ENCODE data around the gene THAP4.
A peak's percentile ranks its signal among the peaks of the same experiment; 100 is the strongest.

THAP4 gene

DNA sequence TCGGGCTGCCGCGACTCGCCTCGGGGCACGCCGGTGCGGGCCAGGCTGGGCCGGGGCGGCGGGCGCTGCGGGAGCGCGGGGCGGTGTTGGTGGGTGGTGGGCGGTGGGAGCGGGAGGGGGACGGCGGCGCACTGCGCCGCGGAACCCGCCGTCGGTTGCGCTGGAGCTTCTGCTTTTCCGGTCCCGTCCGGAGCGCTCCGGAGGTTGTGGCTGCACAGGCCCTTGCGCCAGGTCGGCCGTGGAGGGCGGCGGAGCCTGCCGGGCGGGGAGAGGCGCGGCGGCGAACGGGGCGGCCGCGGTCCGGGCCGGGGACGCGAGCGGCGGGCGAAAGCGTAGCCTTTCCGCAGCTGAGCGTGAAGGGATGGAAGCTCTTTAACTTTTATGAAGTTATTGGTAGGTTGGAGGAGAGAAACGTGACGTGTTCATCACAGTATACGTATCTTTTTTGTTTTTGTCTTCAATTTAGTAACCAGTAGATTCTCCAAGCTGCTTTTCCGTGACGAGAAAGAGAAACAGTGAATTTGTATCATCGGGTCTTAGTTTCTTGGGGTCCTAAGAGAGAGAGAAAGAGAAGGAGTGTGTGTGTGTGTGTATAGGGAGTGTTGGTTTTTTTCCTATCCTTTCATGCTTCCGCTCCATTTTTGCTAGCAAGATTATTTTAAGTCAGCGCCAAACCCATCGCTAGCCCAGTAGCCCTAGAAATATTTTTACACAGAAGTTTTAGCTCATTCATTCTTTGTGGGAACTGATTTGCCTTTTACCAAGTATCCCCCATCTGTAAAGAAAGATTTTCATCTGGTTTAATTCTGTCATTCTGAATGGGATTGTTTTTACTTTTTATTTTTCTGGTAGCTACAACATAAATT, 1.1 kb upstream of the THAP4 start:
- DNase-seq = no peak

DNA sequence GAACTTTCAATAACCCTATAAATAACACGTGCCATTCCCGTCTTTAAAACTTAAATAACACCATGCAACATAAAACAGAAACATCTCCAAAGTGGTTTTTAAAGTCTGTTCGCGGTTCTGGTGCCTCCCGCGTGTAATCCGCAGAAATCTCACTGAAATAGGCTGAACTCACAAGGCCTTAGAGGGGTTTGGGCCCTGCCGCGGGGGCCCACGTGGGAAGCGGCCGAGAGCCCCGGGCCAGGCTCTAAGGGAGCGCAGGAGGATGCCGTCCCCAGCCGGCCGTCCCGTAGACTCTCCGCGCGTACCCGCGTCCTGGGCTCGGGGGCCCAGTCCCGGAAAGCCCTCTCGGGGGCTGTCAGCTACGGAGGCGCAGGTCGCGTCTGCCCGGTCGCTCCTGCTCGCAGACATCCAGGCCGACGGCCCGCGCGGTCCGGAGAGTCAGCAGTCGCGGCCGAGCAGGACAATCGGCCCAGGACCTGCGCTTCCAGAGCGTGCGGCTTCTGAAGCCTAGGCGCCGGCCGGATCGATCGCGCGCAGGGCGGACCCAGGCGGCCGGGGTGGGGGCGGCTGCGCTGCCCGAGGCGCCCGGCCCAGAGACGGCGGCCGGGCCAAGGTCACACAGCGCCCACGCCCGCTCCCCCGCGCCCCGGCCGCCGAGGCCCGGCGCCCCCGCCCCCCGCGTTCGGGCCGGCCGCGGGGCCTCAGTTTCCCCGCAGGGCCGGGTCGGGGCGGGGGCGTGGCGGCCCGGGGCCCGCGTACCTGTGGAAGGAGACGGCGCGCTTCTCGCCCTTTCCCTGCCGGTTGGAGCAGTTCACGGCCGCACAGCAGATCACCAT, 558 bp downstream of the THAP4 start:
- DNase-seq = no peak

DNA sequence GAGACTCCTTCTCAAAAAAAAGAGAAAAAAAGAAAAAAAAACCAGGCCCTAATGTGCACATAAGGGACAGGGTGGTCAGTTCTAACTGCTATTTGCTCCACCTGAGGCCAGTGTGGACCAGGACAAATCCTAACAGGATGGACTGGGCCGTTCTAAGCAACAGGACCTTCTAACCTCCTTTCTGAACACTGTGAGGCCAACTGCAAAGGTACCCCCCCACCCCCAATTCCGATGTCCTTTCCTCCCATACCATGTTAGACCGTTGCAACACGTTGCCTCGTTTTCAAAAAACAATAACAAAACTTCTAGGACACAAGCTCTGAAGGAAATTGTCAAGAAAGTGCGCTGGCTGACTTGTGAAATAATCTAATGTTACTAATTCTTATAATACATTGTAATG, 1.2 kb downstream of the THAP4 start:
- no peak for DNase-seq

DNA sequence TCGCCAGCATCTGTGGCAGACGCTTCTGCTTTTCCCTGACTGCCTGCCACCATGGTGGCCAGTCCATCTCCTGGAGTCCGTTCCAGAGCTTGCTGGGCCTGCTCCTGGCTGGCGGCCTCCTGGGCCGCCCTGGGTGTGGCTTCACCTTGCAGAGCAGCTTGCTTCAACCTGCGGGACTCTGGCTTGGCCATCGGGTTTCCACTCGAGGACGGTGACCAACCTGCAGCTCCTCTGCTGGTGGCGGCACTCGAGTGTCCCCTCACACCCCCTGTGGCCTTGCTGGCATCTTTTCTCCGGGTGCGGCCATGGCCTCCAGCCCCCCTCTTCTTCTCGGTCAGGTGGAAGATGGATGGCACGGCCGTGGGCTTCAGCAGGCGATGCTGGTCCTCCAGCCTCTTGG, 3.4 kb downstream of the THAP4 start:
- no peak for DNase-seq

DNA sequence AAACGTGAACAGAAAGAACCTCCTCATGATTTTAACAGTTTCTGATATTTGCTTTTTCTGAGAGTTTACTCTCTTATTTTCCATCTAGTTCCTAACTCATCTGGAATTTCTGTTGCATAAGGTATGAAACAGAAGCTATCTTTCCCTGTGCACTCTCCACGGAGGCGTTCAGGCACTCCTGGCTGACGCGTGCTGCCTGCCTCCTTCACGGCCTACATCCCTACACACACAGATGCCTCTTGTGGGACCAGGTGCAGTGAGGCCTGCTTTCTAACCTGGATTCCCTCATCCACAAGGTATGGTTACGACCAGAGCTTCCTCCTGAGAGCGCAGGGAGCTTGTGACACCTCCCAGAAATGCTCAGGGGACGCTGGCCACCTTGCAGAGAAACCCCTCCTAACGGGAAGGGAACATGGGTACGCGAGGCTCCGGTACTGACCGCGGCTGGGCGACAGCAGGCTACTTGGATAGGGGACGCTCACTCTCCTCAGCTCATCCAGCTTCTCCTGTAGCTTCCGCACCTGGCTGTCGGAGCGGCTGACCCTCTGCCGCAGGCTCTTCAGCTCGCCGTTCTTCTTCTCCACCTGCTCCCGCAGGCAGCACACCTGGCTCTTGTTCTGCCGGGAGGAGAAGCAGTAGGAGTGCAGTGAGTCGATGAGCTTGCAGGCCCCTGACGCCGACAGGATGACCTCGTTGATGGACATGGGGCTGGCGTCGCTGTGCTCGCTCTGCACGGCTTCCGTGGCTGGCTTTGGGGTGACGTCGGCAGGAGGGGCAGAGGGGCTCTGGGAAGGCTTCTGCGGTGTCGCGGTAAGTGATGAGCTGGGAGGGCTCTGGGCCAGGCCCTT, 4.3 kb downstream of the THAP4 start:
- no peak for DNase-seq

DNA sequence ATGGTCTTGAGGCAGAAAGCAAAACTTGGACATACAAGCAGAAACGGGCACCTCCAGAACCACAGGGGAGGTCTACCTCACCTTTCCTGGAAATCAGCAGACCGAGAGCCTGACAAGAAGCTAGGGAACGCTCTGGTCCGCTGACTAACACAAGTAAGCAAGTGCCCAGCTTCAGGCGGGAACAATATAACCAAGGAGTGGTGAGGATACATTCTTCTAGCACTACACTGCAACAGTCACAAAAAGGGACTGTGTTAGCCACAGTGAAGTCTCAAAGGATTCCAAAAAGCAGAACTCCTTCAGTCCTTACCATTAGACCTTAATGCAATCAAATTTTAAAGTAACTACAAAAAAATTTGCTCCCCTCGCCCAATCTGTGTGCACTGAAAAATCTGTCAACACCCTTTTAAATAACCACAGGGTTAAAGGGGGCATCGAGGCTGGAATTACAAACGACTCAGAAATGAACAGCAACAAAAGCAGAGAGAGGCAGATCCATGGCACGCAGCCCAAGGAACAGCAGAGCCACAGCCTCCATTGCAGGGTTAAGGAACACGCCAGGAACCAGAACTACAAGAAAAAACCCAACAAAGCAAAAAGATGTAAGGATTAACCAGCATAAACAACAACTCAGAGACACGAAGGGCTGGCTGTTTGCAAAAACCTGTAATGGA, 7.1 kb downstream of the THAP4 start:
- DNase-seq = peak; percentile 15

DNA sequence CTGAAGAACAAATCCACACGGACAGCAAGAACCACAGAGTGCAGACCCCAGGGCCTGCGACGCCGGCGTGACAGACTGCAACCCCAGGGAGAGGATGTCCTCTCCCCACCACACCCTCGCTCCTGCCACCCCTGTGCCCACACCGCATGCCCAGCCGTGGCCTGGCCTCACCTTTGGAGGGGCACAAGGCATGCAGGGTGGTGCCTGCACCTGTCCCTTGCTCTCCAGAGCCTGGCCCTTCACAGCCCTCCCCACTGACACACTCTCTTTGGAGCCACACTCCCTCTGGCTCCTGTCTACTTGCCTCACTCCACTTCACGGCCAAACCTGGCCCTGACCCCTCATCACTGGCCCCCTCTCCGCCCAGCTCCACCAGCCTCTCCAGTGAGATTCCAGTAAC, 9.3 kb downstream of the THAP4 start:
- no peak for DNase-seq

DNA sequence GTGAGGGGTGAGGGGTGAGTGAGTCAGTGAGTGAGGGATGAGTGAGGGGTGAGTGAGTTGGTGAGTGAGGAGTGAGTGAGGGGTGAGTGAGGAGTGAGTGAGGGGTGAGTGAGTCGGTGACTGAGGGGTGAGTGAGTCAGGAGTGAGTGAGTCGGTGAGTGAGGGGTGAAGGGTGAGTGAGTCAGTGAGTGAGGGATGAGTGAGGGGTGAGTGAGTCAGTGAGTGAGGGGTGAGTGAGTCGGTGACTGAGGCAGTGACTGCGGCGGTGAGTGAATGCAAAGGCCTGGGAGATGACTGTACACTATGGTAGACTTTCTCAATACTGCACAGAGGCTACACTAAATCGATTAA, 16.6 kb downstream of the THAP4 start:
- DNase-seq = no peak

DNA sequence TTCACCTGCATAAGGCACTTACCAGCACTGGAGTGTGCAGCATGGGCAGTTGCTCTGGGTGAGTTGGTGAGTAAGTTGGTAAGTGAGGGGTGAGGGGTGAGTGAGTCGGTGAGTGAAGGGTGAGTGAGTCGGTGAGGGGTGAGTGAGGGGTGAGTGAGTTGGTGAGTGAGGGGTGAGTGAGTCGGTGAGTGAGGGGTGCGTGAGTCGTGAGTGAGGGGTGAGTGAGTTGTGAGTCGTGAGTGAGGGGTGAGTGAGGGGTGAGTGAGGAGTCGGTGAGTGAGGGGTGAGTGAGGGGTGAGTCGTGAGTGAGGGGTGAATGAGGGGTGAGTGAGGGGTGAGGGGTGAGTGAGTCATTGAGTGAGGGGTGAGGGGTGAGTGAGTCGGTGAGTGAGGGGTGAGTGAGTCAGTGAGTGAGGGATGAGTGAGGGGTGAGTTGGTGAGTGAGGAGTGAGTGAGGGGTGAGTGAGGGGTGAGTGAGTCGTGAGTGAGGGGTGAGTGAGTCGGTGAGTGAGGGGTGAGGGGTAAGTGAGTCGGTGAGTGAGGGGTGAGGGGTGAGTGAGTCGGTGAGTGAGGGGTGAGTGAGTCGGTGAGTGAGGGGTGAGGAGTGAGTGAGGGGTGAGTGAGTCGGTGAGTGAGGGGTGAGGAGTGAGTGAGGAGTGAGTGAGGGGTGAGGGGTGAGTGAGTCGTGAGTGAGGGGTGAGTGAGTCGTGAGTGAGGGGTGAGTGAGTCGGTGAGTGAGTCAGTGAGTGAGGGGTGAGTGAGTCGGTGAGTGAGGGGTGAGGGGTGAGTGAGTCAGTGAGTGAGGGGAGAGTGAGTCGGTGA, 17.1 kb downstream of the THAP4 start:
- DNase-seq = no peak

DNA sequence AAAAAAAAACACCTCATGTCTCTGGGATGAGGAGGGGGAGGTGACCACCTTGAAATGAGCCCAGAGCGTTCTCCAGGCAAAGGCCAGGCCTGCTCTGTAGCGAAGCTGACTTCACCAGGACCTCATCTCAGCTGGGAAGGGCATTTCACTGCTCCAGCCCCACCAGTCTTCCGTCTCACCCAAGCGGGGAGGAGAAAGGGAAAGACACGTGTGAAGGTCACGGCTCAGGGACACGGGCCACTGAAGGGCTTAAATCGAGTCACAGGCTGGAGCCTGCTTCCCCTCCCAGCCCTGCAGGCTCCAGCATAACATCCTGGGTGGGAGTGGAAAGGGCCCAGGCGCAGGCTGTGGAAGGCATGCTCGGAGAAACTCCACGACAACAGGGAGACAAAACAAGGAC, 18.1 kb downstream of the THAP4 start:
- DNase-seq = no peak

DNA sequence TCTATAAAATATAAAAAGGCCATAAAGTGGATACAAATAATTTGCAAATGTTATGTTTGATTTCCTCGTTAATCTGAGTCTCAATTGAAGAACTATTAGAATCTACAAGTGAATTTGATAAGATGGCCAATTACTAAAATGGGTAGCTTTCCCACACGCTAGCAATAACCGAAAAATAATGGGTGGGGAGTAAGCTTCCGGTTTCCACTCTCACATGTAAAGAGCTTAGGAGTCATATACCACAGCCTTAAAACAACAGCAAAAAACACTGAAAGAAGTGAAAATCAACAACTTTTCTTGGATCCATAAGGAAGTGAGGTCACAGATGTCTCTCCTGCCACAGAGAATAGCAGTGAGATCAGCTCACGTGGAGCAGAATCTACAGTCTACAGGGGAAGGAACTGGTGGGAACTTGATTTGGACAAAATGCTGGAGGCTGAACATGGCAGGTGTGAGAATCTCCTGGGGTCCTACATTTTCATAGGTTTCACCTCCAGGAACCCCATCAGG, 18.6 kb downstream of the THAP4 start:
- no peak for DNase-seq

DNA sequence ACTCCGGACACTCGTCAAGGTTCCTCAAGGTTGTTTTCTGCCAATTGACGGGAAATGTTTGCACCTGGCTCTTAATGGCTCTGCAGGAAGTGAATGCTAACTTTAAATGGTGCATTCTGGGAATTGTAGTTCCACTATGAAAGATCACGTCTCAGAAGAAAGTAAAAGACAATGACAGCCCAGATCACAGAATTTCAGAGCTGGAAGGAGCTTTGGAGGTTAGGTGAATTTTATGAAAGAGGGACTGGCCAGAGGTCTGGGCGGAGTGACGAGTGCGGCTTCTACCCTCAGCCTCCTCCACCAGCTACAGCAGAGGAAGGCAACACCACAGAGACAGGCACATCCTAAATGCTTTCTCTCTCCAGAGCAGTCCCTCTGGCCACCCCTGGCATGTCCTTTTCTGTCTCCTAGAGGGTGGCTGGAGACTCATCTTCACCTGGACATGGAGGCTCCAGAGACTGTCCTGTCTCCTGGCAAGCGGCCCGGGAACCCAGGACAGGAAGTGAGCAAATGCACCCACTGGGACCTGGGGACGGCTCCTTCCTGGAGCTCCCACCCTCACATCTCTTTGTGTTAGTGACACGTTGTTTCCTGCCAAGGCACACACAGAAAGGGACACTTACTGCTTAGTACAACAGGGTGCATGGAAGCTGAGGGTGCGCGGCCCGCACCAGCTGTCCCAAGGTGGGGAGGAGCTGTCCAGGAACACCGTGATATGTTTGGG, 19.4 kb downstream of the THAP4 start:
- no peak for DNase-seq

DNA sequence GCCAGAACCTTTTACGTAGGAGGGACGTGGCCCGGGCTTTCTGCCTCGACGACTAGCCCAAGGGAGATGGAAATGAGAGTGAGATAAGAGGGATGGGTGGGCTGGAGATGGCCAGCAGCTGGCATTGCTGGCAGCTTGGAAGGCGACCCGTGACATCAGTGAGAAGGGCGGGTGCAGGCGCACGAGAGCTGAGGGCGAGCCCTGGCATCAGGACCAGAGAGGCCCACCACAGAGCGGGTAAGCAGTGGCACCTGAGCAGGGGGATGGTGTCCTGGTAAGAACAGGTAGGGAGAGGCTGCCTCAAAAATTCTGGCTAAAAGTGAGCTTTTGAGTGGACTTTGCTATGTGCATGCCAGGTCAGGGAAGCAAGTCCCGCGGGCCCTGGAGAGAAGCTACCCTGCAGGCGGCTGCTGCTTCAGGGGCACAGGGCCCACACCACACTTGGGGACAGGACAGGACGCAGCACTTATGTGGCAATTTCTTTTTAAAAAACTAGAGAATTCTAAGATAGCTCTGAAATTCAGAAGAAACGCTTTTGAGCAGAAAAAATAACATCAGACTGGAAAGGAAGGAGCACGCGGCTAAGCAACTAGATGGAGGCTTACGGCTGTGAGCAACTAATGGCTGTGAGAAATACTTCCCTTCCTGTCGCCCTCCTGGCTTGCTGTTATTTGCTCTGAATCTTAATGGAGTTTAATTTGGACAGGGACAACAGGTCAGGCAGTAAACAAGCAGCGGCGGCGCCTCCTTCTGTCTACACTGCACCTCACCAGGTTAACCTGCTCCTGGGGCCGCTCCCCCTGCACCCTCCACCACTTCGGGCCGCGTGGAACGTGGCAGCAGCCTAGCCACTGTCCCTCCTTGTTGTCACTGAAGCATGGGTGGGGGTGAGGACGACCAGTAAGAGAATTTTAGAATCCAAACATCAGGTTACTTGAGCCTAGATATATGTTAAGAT, 20.5 kb downstream of the THAP4 start:
- DNase-seq = no peak

DNA sequence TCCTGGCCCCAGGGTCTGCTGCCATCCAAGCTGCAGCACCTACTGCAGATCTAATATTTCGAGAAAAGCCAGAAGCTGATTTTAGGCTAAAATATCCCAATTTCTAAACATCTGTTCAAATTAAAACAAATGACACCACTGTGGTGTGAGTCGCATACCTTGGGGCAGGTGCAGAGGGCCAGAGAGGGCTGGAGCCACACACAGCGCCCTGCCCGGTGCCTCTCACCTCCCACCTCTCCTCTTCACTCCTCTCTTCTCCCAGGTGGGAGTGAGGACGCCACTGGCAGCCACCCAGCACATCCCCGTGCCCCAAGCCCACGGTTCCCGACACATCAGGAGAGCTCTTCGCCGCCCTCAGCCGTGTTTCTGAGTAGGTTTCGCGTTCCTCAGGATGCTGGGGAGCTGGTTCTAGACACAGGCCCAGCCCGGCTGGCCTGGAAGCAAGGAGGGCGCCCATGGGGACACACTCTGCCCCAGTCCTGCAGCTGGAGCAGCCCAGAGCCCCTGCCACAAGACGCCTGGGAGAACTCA, 21.4 kb downstream of the THAP4 start:
- DNase-seq = no peak

DNA sequence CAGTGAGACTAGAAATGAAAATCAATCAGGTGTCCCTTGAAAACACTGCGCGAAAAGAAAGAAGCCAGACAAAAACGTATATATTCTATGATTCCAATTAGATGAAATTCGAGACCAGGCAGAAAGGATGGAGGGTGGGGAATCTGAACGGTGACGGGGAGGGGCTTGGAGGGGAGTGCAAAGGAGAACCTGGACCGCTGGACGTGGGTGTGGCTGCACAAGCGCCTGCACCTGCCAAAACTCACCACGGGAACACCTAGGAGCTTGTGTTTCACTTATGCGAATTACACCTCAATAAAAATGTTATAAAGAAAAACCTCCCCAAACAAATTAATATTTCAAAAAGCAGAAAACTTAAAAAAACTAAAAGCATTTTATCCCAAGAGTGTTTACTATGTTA, 21.9 kb downstream of the THAP4 start:
- DNase-seq = no peak

DNA sequence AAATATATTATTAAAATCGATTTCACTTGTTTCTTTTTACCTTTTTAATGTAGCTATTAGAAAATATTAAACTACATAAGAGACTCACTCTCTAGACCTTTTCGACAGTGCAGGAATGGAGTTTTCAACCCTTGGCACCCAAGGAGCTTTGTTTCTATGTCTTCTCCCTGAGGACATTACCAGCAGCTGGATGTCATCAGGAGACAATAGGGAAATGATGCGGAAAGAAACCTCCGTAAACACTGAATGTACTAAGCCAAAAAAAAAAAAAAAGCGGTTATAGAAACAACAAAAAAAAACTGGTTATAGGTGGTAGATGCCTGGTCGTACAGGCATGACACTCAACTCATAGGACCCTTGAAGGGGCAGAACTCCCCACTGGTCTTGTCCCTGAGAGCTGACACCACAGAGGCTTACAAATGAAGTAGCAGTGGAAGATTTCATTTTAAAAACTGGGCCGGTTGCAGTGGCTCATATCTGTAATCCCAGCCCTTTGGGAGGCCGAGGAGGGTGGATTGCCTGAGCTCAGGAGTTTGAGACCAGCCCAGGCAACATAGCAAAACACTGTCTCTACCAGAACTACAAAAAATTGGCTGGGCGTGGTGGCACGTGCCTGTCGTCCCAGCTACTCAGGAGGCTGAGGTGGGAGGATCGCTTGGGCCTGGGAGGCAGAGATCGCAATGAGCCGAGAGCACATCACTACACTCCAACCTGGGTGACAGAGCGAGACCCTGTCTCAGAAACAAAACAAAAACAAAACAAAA, 23.8 kb downstream of the THAP4 start:
- no peak for DNase-seq

DNA sequence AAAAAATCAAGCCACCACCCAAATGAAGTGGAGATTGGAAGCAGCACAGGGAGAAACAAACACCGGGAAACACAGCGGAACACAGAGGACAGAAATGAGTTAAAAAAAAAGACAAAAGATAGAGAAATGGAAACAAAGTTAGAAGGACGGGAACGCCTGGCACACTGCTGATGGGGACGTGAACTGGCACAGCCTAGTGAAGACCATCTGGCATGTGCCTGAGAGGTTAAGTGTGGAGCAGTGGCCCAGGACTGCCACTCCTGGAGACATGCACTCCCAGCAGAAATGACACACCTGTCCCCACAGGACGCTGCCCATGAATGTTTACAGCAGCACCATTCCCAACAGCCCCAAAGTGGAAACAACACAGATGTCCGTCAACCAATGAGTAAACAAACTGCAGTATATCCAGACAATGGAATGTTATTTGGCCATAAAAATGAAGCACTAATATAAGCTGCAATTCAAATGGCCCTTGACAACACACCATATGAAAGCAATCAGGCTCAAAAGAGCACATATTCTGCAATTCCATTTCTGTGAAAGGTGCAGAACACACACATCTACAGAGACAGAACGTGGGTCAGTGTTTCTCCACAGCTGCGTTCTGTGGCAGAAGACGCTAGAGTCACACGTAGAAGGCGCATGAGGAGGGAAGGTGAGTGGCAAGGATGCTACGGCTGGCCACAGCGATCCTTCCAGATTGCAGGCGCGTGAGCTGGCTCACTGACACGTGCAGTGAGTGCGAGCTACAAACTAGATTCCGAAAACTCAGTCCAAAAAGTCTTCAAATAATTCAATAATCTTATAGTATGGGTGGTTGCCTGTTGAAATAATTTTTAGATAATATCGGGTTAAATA, 24.6 kb downstream of the THAP4 start:
- no peak for DNase-seq

DNA sequence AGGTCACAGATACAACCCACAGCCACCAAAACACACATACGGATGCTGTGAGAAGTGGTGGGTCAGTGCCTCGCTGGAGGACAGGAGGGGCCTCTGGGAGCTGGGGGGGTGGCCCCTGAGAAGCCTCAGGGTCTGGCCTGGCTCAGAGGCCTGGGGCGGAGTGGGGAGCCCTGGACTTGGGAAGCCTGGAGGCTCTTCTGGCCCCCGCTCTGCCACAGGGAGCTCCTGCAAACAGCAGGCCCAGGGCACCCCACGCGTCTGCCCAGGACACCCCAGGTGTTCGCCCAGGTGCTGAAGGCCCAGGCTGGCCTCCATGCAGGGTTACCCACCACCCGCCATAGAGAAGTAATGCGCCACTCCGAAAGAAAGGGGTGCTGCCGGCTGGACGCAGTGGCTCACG, 25.9 kb downstream of the THAP4 start:
- no peak for DNase-seq

All from kidney glomerular epithelial cell (primary cell).